Activated naive CD8-positive, alpha-beta T cell treated with anti-CD3 and anti-CD28 coated beads, Interleukin-2, amount 50 U/mL, for 16 hours (primary cell): ENCODE data around the gene MAGEA12.
"Not testable (repeated sequence)": the region's sequence is repeated elsewhere in the genome, so short reads cannot be mapped to it uniquely, and the experiment has no call there.

Source experiments
- DNase-seq: peaks from one replicate; pipeline ENCODE4 v3.0.0-alpha.2; 2020; ENCODE audit warnings: low read depth, low spot score

MAGEA12 gene

DNA sequence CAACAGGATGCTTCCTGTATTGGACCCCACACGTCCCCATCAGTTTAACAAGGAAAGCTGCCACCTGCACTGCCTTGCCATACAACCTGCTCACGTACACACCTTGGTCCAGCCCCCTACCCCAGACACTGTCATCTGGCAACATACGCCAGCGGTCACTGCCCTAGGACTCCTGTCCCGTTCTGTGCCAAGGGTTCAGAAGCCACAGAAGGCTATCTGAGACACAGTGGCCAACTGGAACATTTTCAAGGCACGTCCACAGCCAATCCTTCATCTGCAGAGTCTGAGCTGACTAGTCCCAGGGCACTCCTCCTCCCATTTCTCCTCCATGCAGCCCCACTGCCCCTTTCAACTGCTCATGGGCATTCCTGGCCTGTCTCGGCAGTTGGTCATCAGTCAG, 28.0 kb downstream of the MAGEA12 start:
- not testable (repeated sequence) for DNase-seq

DNA sequence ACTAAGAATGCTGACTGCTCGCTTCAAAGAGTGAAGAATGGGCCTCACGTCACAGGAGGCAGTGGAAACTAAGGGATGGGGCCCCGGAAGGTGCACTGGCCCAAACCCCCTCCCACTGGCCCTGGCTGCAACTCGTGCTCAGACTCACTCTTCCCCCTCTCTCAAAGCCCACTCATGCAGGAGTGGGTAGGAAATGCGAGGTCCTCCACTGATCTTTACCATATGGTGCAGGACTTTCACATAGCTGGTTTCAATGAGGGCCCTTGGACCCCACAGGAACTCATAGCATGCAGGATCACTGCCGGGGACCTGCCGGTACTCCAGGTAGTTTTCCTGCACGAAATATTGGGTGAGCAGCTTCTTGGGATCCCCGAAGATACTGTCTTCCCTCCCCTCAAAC, 33.0 kb downstream of the MAGEA12 start:
- not testable (repeated sequence) for DNase-seq

DNA sequence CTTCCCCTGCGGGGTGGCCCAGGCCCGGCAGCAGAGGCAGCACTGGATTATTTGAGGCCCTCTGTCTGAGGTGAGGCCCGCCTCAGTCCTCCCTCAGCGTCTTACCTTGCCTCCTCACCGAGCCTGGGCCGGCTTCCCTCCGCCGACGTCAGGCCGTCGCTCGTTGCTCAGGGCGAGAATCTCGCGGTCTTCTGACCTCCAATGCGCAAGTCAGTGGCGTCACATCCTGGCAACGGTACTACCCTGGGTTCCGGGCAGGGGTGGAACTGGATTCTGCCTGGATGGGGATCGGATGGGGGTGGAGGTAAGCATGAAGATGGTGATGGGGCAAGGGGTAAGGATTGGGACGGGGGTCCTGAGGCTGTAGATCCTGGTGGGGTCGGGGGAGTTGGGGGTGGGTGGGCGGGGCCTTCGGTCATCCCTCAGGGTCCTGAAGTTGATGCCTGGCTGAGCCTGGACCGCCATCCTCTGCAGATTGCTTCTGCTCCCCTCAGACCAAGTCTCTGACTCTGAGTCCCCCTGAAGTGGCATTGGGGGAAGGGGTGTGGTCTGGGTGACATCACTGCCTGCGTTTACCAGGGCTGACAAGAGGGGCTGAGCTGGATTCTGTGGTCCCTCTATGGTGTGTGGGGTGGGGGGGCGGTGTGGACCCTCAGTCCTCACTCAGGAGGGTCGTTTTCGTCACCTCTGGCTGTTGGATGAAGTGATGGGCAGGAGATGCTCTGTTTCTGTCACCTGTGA, 36.2 kb downstream of the MAGEA12 start, which contains the start of gene MAGEA6:
Gene MAGEA6, minus strand, starts transcription at position 141 of the 741 bp plus-strand sequence. CDS start 2,039 bp downstream, outside the sequence.
- not testable (repeated sequence) for DNase-seq

DNA sequence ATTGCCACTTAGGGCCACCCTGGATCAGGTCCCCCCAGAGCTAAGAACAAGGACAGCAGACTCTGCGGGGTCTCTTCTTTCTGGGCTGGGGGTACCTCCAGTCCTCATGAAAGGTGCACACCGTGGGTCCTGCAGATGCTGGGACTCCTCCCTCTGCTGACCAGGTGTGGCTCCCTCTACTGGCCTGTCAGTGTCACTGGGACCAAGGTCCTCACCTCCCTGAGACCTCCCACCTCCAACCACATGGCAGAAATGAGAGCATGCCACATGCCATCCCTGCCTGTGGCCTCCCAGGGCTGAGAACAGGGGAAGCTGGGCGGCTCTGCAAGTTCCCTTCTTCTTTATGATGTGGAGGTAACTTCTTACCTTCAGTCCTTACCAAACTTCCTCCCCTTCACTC, 53.5 kb downstream of the MAGEA12 start:
- not testable (repeated sequence) for DNase-seq
